ENCODE results near the gene SH3GL3.

SH3GL3 gene

GRCh38 chr15:83556068-83556467 is 108.9 kb downstream of the SH3GL3 start:
- Histone ChIP-seq H3K4me3 (ENCODE audit: insufficient read depth, low read length, poor library complexity, severe bottlenecking) (no peak overlapping the region), H3F3A (ENCODE audit: insufficient read depth) (no peaks in the 10 kb centered on the region), H3K27ac (ENCODE audit: low read depth, low read length) (no peak overlapping the region), H3K9ac (ENCODE audit: low read length) (no peak overlapping the region), H3K4me2 (ENCODE audit: low read depth, low read length, poor library complexity, severe bottlenecking) (no peak overlapping the region), H3K9me2 (replicated peaks; ENCODE audit: insufficient read depth, low read length) (no peaks in the 10 kb centered on the region), H3K27me3 (ENCODE audit: low read length) (no peaks in the 10 kb centered on the region), H3K36me3 (ENCODE audit: low read length) (no peaks in the 10 kb centered on the region), H4K20me1 (ENCODE audit: low read depth, low read length) (no peaks in the 10 kb centered on the region), H3K79me2 (ENCODE audit: insufficient read depth, low read length) (no peaks in the 10 kb centered on the region), H3K9me3 (ENCODE audit: insufficient read depth, low read length) (no peaks in the 10 kb centered on the region), H2AFZ (ENCODE audit: low read depth, low read length, severe bottlenecking) (no peak overlapping the region)
- TF ChIP-seq, protein P1, sequence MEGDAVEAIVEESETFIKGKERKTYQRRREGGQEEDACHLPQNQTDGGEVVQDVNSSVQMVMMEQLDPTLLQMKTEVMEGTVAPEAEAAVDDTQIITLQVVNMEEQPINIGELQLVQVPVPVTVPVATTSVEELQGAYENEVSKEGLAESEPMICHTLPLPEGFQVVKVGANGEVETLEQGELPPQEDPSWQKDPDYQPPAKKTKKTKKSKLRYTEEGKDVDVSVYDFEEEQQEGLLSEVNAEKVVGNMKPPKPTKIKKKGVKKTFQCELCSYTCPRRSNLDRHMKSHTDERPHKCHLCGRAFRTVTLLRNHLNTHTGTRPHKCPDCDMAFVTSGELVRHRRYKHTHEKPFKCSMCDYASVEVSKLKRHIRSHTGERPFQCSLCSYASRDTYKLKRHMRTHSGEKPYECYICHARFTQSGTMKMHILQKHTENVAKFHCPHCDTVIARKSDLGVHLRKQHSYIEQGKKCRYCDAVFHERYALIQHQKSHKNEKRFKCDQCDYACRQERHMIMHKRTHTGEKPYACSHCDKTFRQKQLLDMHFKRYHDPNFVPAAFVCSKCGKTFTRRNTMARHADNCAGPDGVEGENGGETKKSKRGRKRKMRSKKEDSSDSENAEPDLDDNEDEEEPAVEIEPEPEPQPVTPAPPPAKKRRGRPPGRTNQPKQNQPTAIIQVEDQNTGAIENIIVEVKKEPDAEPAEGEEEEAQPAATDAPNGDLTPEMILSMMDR (IDR thresholded peaks at IDR 0.05; ENCODE audit: insufficient read depth, low read length, poor library complexity, severe bottlenecking), result no peak
- no peak for TF ChIP-seq EZH2phosphoT487 (conservative IDR thresholded peaks at IDR 0.05; ENCODE audit: low read length)

- Histone ChIP-seq H3K4me3 (ENCODE audit: insufficient read depth, low read length, poor library complexity, severe bottlenecking) (no peak overlapping the region), H2AFZ (ENCODE audit: low read depth, low read length, severe bottlenecking) (no peak overlapping the region), H3K27me3 (ENCODE audit: low read length) (no peaks in the 10 kb centered on the region), H4K20me1 (ENCODE audit: low read depth, low read length) (no peaks in the 10 kb centered on the region), H3K9me3 (ENCODE audit: insufficient read depth, low read length) (no peaks in the 10 kb centered on the region), H3K4me2 (ENCODE audit: low read depth, low read length, poor library complexity, severe bottlenecking) (no peak overlapping the region), H3F3A (ENCODE audit: insufficient read depth) (no peaks in the 10 kb centered on the region), H3K36me3 (ENCODE audit: low read length) (no peaks in the 10 kb centered on the region), H3K79me2 (ENCODE audit: insufficient read depth, low read length) (no peaks in the 10 kb centered on the region), H3K9me2 (replicated peaks; ENCODE audit: insufficient read depth, low read length) (no peaks in the 10 kb centered on the region), H3K27ac (ENCODE audit: low read depth, low read length) (no peak overlapping the region), H3K9ac (ENCODE audit: low read length) (no peak overlapping the region)
- TF ChIP-seq, protein P1 (IDR thresholded peaks at IDR 0.05; ENCODE audit: insufficient read depth, low read length, poor library complexity, severe bottlenecking), result no peak
- TF ChIP-seq EZH2phosphoT487 (conservative IDR thresholded peaks at IDR 0.05; ENCODE audit: low read length), result no peak
Measured at GRCh38 chr15:83556754-83557153, 109.6 kb downstream of the SH3GL3 start.

DNA sequence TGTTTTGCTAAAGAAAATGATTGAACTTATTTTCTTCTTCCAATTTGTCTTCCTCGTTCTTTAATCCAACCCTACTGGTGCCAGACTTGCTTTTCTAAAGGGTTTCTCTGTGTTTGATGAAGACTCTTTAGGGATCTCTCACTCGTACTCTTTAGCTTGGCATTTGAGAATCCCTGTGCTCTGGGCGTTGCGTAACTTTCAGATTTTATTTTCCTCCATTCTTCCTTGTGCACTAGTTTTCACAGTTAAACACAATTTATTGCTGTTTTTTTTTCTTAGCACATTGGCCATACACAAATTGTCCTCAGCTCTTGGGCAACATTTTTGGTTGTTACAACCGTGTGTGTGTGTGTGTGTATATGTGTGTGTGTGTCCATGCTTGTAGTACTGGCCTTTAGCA is 111.0 kb downstream of the SH3GL3 start:
- no peaks in the 10 kb centered on the region for H3K9me3 ChIP-seq (ENCODE audit: insufficient read depth, low read length)
- no peaks in the 10 kb centered on the region for H3K9me2 ChIP-seq (replicated peaks; ENCODE audit: insufficient read depth, low read length)
- TF ChIP-seq, protein P1 (IDR thresholded peaks at IDR 0.05; ENCODE audit: insufficient read depth, low read length, poor library complexity, severe bottlenecking), result no peak
- H3K4me3 ChIP-seq (ENCODE audit: insufficient read depth, low read length, poor library complexity, severe bottlenecking), result no peak overlapping the region
- H4K20me1 ChIP-seq (ENCODE audit: low read depth, low read length), result no peaks in the 10 kb centered on the region
- no peaks in the 10 kb centered on the region for H3K36me3 ChIP-seq (ENCODE audit: low read length)
- no peaks in the 10 kb centered on the region for H3F3A ChIP-seq (ENCODE audit: insufficient read depth)
- no peak overlapping the region for H3K27ac ChIP-seq (ENCODE audit: low read depth, low read length)
- H3K79me2 ChIP-seq (ENCODE audit: insufficient read depth, low read length), result no peaks in the 10 kb centered on the region
- H2AFZ ChIP-seq (ENCODE audit: low read depth, low read length, severe bottlenecking), result no peak overlapping the region
- no peak overlapping the region for H3K9ac ChIP-seq (ENCODE audit: low read length)
- H3K4me2 ChIP-seq (ENCODE audit: low read depth, low read length, poor library complexity, severe bottlenecking), result no peak overlapping the region
- no peaks in the 10 kb centered on the region for H3K27me3 ChIP-seq (ENCODE audit: low read length)

Data from SU-DHL-6 (cell line).